Fibroblast of skin of left quadriceps (primary cell): ENCODE data around the gene ZNHIT2.

Source experiments
- DNase-seq, 2 experiments: peaks; one replicate each; pipeline ENCODE4 v3.0.0-alpha.2; 2013; ENCODE audit warnings: low read depth in 2 of 2

The ZNHIT2 gene

GRCh38 chr11:65103476-65103875 lies 14.0 kb downstream of the ZNHIT2 start:
- no peak for DNase-seq

GRCh38 chr11:65102142-65103095 lies 15.1 kb downstream of the ZNHIT2 start:
- DNase-seq, result no peak

- no peak for DNase-seq
These were observed 16.7 kb downstream of the ZNHIT2 start for GRCh38 chr11:65100674-65101350.

- DNase-seq, result no peak
These were observed 20.6 kb downstream of the ZNHIT2 start for GRCh38 chr11:65096926-65097325.

- DNase-seq, result peak; percentile 79 to 82
These were observed 21.3 kb downstream of the ZNHIT2 start, which contains the start of gene VPS51 for GRCh38 chr11:65095974-65096806. VPS51 (plus strand) TSS chr11:65096214; CDS start chr11:65096251, 37 bp downstream.

- no peak for DNase-seq
These were observed 22.1 kb downstream of the ZNHIT2 start for GRCh38 chr11:65095427-65095826.

- DNase-seq, result no peak
These were observed 26.9 kb downstream of the ZNHIT2 start for GRCh38 chr11:65090628-65091027.

GRCh38 chr11:65089621-65090020 lies 27.9 kb downstream of the ZNHIT2 start:
- no peak for DNase-seq

- DNase-seq, result no peak
These were observed 29.7 kb downstream of the ZNHIT2 start for GRCh38 chr11:65087827-65088226.

- DNase-seq, result no peak
These were observed 30.3 kb downstream of the ZNHIT2 start for GRCh38 chr11:65087216-65087615.

- no peak for DNase-seq
These were observed 30.7 kb downstream of the ZNHIT2 start for GRCh38 chr11:65086809-65087208.

- DNase-seq, result no peak
These were observed 32.1 kb downstream of the ZNHIT2 start for GRCh38 chr11:65085446-65085845.

- no peak for DNase-seq
These were observed 32.7 kb downstream of the ZNHIT2 start for GRCh38 chr11:65084598-65085375.

- DNase-seq, result peak; percentile 91 to 92
These were observed 33.5 kb downstream of the ZNHIT2 start, which contains the start of the genes CDCA5 and ZFPL1 for GRCh38 chr11:65083834-65084597. CDCA5 (minus strand) TSS chr11:65084040; CDS start chr11:65083978, 62 bp downstream. ZFPL1 (plus strand) TSS chr11:65084222; CDS start chr11:65084699, 477 bp downstream.

GRCh38 chr11:65083134-65083833 lies 34.2 kb downstream of the ZNHIT2 start:
- DNase-seq, result no peak

GRCh38 chr11:65078786-65079342 lies 38.6 kb downstream of the ZNHIT2 start:
- no peak for DNase-seq

GRCh38 chr11:65078151-65078550 lies 39.4 kb downstream of the ZNHIT2 start:
- no peak for DNase-seq

GRCh38 chr11:65077451-65077850 lies 40.0 kb downstream of the ZNHIT2 start:
- DNase-seq, result no peak

GRCh38 chr11:65072631-65072966 lies 44.9 kb downstream of the ZNHIT2 start:
- DNase-seq, result no peak
